Keratinocyte (primary cell): Measurements from ENCODE around the gene ANXA5. TPM values are rescaled to one million over a fixed set of nuclear protein-coding genes. Genes with fewer than 3 reads are reported as not detected.

Source experiments
- DNase-seq: peaks from one replicate; pipeline ENCODE4 v3.0.0-alpha.2; 2011; ENCODE audit warnings: low read depth, missing footprints, low spot score
- FAIRE-seq: peaks from 2 replicates; lab custom pipeline; 2011; peaks lifted over from hg19 to GRCh38; lab: Jason Lieb, UNC
- H2AFZ ChIP-seq: 2 replicates; pipeline ENCODE4 v1.6.0; 2012; ENCODE audit warnings: low read length, control low read depth, inconsistent platforms; ENCODE audit not compliant: control insufficient read depth
- H3K27ac ChIP-seq: 2 replicates; pipeline ENCODE4 v1.5.1; 2011; ENCODE audit warnings: low read length; ENCODE audit not compliant: control insufficient read depth, insufficient read depth
- H3K27me3 ChIP-seq: 3 replicates; pipeline ENCODE4 v1.6.0; 2011; ENCODE audit warnings: low read length; ENCODE audit not compliant: control insufficient read depth, insufficient read depth; ENCODE audit errors: extremely low read depth
- H3K36me3 ChIP-seq, 2 experiments: 2 replicates in 1 of 2; 3 replicates in 1 of 2; pipeline ENCODE4 v1.5.1; 2011; ENCODE audit warnings: low read length in 2 of 2, mild to moderate bottlenecking in 1 of 2; ENCODE audit not compliant: control insufficient read depth in 2 of 2, insufficient read depth in 2 of 2; ENCODE audit errors: extremely low read depth in 1 of 2
- H3K4me1 ChIP-seq: 3 replicates; pipeline ENCODE4 v1.5.1; 2011; ENCODE audit warnings: low read length; ENCODE audit not compliant: control insufficient read depth, insufficient read depth; ENCODE audit errors: extremely low read depth
- H3K4me2 ChIP-seq: 3 replicates; pipeline ENCODE4 v1.6.0; 2011; ENCODE audit warnings: low read depth, low read length; ENCODE audit not compliant: control insufficient read depth, insufficient read depth; ENCODE audit errors: extremely low read depth
- H3K4me3 ChIP-seq, 3 experiments: fragments of 200-600 bp in 1 of 3; sonication (generic) in 1 of 3; 2 replicates in 2 of 3; 3 replicates in 1 of 3; pipeline ENCODE4 v1.5.1; 2011 to 2016; ENCODE audit warnings: low read length in 3 of 3, mild to moderate bottlenecking in 3 of 3, control low read depth in 2 of 3, inconsistent platforms in 1 of 3, low read depth in 1 of 3, mixed read lengths in 1 of 3, mixed run types in 1 of 3, moderate library complexity in 1 of 3; ENCODE audit not compliant: control insufficient read depth in 2 of 3, insufficient read depth in 2 of 3; ENCODE audit errors: extremely low read depth in 1 of 3
- H3K79me2 ChIP-seq: 2 replicates; pipeline ENCODE4 v1.6.0; 2012; ENCODE audit warnings: low read length; ENCODE audit not compliant: control insufficient read depth, insufficient read depth
- H3K9ac ChIP-seq: 3 replicates; pipeline ENCODE4 v1.6.0; 2011; ENCODE audit warnings: low read length; ENCODE audit not compliant: control insufficient read depth, insufficient read depth; ENCODE audit errors: extremely low read depth
- H3K9me1 ChIP-seq: 3 replicates; pipeline ENCODE4 v1.6.0; 2011; ENCODE audit warnings: low read length; ENCODE audit not compliant: control insufficient read depth, insufficient read depth; ENCODE audit errors: extremely low read depth
- H3K9me3 ChIP-seq: 2 replicates; pipeline ENCODE4 v1.5.1; 2012; ENCODE audit warnings: low read depth, low read length; ENCODE audit not compliant: control insufficient read depth
- H4K20me1 ChIP-seq: 3 replicates; pipeline ENCODE4 v1.6.0; 2011; ENCODE audit warnings: low read length; ENCODE audit not compliant: control insufficient read depth, insufficient read depth; ENCODE audit errors: extremely low read depth
- EZH2 ChIP-seq: IDR thresholded peaks from one replicate; pipeline ENCODE4 v1.6.1; 2012; ENCODE audit warnings: inconsistent platforms, mild to moderate bottlenecking, low read length, moderate library complexity
- dilution Hi-C: fragments of 300-500 bp; cut with MboI; formaldehyde crosslinking; loops from one replicate; pipeline ENCODE4 v1.7.0; 2020; ENCODE audit warnings: low sequenced_read_pairs; ENCODE audit not compliant: extremely low pct_ligation_motif_present
- polyA plus RNA-seq, 5 experiments: library from polyadenylated mRNA; depleted of rRNA in 3 of 5; stranded (reverse) in 3 of 5; stranded (forward) in 1 of 5; unstranded in 1 of 5; fragments of >200 nt; gene quantifications; 1 replicate in 1 of 5; 2 replicates in 3 of 5; 3 replicates in 1 of 5; pipeline versions ENCODE4 v1.2.1 to v1.2.3, GENCODE V29; 2011 to 2012; ENCODE audit warnings: missing spikeins in 2 of 5, low read depth in 1 of 5, low replicate concordance in 1 of 5
- TF ChIP-seq, protein P1 (sequence below), 3 experiments: IDR thresholded peaks in 1 of 3; conservative IDR thresholded peaks in 1 of 3; optimal IDR thresholded peaks in 1 of 3; 2 replicates in 2 of 3; 3 replicates in 1 of 3; pipeline versions ENCODE3 to v1.5.1; 2011; ENCODE audit warnings: low read length in 3 of 3, mild to moderate bottlenecking in 3 of 3, moderate library complexity in 2 of 3, control low read depth in 1 of 3, inconsistent platforms in 1 of 3; ENCODE audit not compliant: insufficient read depth in 2 of 3; ENCODE audit errors: extremely low read depth in 1 of 3

ANXA5 gene
- polyA plus RNA-seq, 1 donor (not counting 4 experiments of a cell fraction or from before 2014, with no cell fraction given) = 512 TPM

DNA sequence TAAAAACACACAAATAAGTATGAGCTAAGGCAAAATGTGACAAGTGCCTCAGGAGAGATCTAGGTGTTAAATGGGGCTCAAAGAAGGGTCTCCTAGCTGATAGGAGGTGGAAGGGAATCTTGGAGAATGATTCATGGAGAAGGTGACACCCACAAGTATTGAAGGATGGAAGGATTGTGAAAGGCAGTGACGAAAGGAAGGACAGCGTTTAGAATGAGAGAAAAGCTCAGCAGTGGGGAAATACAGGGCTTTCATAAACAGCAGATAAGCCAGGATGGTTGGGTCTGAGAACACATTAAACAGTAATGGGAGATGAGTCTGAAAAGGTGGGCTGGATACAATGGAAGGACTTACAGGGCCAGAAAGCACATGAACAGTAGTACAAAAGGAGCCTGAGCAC lies 11.5 kb downstream of the ANXA5 start:
- peaks cover 4% of the 10 kb centered on the region for H4K20me1 ChIP-seq
- DNase-seq = no peak
- no peak overlapping the region for H3K4me2 ChIP-seq
- no peak overlapping the region for H3K9ac ChIP-seq
- peaks cover 27 to 41% of the 10 kb centered on the region in 2 experiments for H3K36me3 ChIP-seq
- no peak for TF ChIP-seq EZH2
- TF ChIP-seq, protein P1, sequence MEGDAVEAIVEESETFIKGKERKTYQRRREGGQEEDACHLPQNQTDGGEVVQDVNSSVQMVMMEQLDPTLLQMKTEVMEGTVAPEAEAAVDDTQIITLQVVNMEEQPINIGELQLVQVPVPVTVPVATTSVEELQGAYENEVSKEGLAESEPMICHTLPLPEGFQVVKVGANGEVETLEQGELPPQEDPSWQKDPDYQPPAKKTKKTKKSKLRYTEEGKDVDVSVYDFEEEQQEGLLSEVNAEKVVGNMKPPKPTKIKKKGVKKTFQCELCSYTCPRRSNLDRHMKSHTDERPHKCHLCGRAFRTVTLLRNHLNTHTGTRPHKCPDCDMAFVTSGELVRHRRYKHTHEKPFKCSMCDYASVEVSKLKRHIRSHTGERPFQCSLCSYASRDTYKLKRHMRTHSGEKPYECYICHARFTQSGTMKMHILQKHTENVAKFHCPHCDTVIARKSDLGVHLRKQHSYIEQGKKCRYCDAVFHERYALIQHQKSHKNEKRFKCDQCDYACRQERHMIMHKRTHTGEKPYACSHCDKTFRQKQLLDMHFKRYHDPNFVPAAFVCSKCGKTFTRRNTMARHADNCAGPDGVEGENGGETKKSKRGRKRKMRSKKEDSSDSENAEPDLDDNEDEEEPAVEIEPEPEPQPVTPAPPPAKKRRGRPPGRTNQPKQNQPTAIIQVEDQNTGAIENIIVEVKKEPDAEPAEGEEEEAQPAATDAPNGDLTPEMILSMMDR (optimal IDR thresholded peaks at IDR 0.05 in 1 of 3, IDR thresholded peaks at IDR 0.05 in 1 of 3, conservative IDR thresholded peaks at IDR 0.05 in 1 of 3; ENCODE audit: extremely low read depth in 1 of 3, insufficient read depth in 2 of 3, low read length in 3 of 3) = no peak
- peaks cover 12% of the 10 kb centered on the region for H3K4me1 ChIP-seq
- peaks cover 58% of the 10 kb centered on the region for H3K79me2 ChIP-seq
- no peaks in the 10 kb centered on the region for H3K9me3 ChIP-seq
- dilution Hi-C loops = no loop called here
- no peak for FAIRE-seq
- peaks cover 4% of the 10 kb centered on the region for H3K9me1 ChIP-seq
- no peak overlapping the region for H3K27ac ChIP-seq
- no peak overlapping the region for H3K4me3 ChIP-seq
- H2AFZ ChIP-seq = no peak overlapping the region
- H3K27me3 ChIP-seq = no peaks in the 10 kb centered on the region

DNA sequence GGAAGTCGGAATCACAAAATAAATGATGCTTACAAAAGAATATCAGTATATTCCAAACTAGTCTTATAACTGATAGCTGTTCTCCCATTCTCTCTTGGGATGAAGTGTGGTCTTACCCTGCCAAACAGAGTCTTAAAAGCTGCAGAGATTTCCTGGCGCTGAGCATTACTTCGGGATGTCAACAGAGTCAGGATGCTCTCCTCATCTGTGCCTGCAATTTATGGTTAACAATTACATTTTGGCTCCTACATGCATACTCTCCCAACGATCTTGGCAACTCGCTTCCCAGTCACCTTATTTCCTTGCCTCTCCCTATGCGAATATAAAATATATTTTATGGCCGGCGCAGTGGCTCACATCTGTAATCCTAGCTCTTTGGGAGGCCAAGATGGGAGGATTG lies 12.2 kb downstream of the ANXA5 start:
- no peak for FAIRE-seq

More for the DNA sequence above, 12.2 kb downstream of the ANXA5 start:
- peaks cover 2% of the 10 kb centered on the region for H4K20me1 ChIP-seq
- no peak overlapping the region for H2AFZ ChIP-seq
- H3K4me3 ChIP-seq = no peak overlapping the region
- H3K79me2 ChIP-seq = peaks cover 55% of the 10 kb centered on the region
- peaks cover 32 to 37% of the 10 kb centered on the region in 2 experiments for H3K36me3 ChIP-seq
- no peak overlapping the region for H3K4me2 ChIP-seq
- no peak for DNase-seq
- TF ChIP-seq, protein P1 (optimal IDR thresholded peaks at IDR 0.05 in 1 of 3, IDR thresholded peaks at IDR 0.05 in 1 of 3, conservative IDR thresholded peaks at IDR 0.05 in 1 of 3; ENCODE audit: extremely low read depth in 1 of 3, insufficient read depth in 2 of 3, low read length in 3 of 3) = no peak
- no peak for TF ChIP-seq EZH2
- dilution Hi-C loops = no loop called here
- peaks cover 2% of the 10 kb centered on the region for H3K9me1 ChIP-seq
- H3K4me1 ChIP-seq = peaks cover 5% of the 10 kb centered on the region
- H3K27me3 ChIP-seq = no peaks in the 10 kb centered on the region
- H3K9ac ChIP-seq = no peak overlapping the region
- no peaks in the 10 kb centered on the region for H3K9me3 ChIP-seq
- H3K27ac ChIP-seq = no peak overlapping the region
